ENCODE data around the gene FTCD.

GRCh38 chr21:46159390-46159789 is 4.0 kb upstream of the FTCD start:
- TF ChIP-seq CTCF (conservative IDR thresholded peaks at IDR 0.05 in 1 of 2, IDR thresholded peaks at IDR 0.05 in 1 of 2; ENCODE audit: low read depth in 1 of 2, low read length in 2 of 2) (no peak), EZH2 (IDR thresholded peaks at IDR 0.05; ENCODE audit: low read length, missing control alignments) (no peak)

Data from fibroblast of lung (primary cell).